ENCODE measurements around the gene NPC1. TPM values are rescaled to one million over a fixed set of nuclear protein-coding genes. Genes with fewer than 3 reads are reported as not detected.

Gene NPC1
- total RNA-seq, 1 donor from 2014 or later: 40.1 TPM

GRCh38 chr18:23612434-23613090 is 26.3 kb upstream of the NPC1 start:
- H3K9me3 Mint-ChIP-seq (ENCODE audit: unreplicated experiment): no peaks in the 10 kb centered on the region
- no peaks in the 10 kb centered on the region for H3K36me3 Mint-ChIP-seq (ENCODE audit: unreplicated experiment)
- H3K4me1 Mint-ChIP-seq (ENCODE audit: unreplicated experiment): no peaks in the 10 kb centered on the region
- peaks cover 22% of the 10 kb centered on the region for H3K27me3 Mint-ChIP-seq (ENCODE audit: unreplicated experiment)
- no peak for DNase-seq (ENCODE audit: extremely low spot score, unreplicated experiment)
- H3K4me3 Mint-ChIP-seq (ENCODE audit: unreplicated experiment): no peak overlapping the region
- no peak overlapping the region for H3K27ac Mint-ChIP-seq (ENCODE audit: unreplicated experiment)
- no peak for TF ChIP-seq CTCF (IDR thresholded peaks at IDR 0.05)

GRCh38 chr18:23609390-23610023 is 23.2 kb upstream of the NPC1 start:
- H3K27me3 Mint-ChIP-seq (ENCODE audit: unreplicated experiment): peaks cover 20% of the 10 kb centered on the region
- no peak for TF ChIP-seq CTCF (IDR thresholded peaks at IDR 0.05)
- H3K36me3 Mint-ChIP-seq (ENCODE audit: unreplicated experiment): no peaks in the 10 kb centered on the region
- DNase-seq (ENCODE audit: extremely low spot score, unreplicated experiment): no peak
- H3K9me3 Mint-ChIP-seq (ENCODE audit: unreplicated experiment): no peaks in the 10 kb centered on the region
- H3K27ac Mint-ChIP-seq (ENCODE audit: unreplicated experiment): no peak overlapping the region
- no peaks in the 10 kb centered on the region for H3K4me1 Mint-ChIP-seq (ENCODE audit: unreplicated experiment)
- no peak overlapping the region for H3K4me3 Mint-ChIP-seq (ENCODE audit: unreplicated experiment)

GRCh38 chr18:23608211-23608610 is 21.9 kb upstream of the NPC1 start:
- Mint-ChIP-seq H3K4me3 (ENCODE audit: unreplicated experiment) (no peak overlapping the region), H3K27ac (ENCODE audit: unreplicated experiment) (no peak overlapping the region), H3K36me3 (ENCODE audit: unreplicated experiment) (no peaks in the 10 kb centered on the region), H3K27me3 (ENCODE audit: unreplicated experiment) (peaks cover 28% of the 10 kb centered on the region), H3K9me3 (ENCODE audit: unreplicated experiment) (no peaks in the 10 kb centered on the region), H3K4me1 (ENCODE audit: unreplicated experiment) (no peaks in the 10 kb centered on the region)
- no peak for DNase-seq (ENCODE audit: extremely low spot score, unreplicated experiment)
- no peak for TF ChIP-seq CTCF (IDR thresholded peaks at IDR 0.05)

GRCh38 chr18:23605941-23606340 is 19.6 kb upstream of the NPC1 start:
- Mint-ChIP-seq H3K27me3 (ENCODE audit: unreplicated experiment) (peaks cover 27% of the 10 kb centered on the region), H3K4me1 (ENCODE audit: unreplicated experiment) (no peaks in the 10 kb centered on the region), H3K36me3 (ENCODE audit: unreplicated experiment) (no peaks in the 10 kb centered on the region), H3K4me3 (ENCODE audit: unreplicated experiment) (no peak overlapping the region), H3K9me3 (ENCODE audit: unreplicated experiment) (no peaks in the 10 kb centered on the region), H3K27ac (ENCODE audit: unreplicated experiment) (no peak overlapping the region)
- TF ChIP-seq CTCF (IDR thresholded peaks at IDR 0.05): no peak
- DNase-seq (ENCODE audit: extremely low spot score, unreplicated experiment): peak; percentile 4

- no peak for TF ChIP-seq CTCF (IDR thresholded peaks at IDR 0.05)
- H3K27ac Mint-ChIP-seq (ENCODE audit: unreplicated experiment): no peak overlapping the region
- no peak for DNase-seq (ENCODE audit: extremely low spot score, unreplicated experiment)
- H3K36me3 Mint-ChIP-seq (ENCODE audit: unreplicated experiment): no peaks in the 10 kb centered on the region
- H3K4me3 Mint-ChIP-seq (ENCODE audit: unreplicated experiment): no peak overlapping the region
- no peaks in the 10 kb centered on the region for H3K4me1 Mint-ChIP-seq (ENCODE audit: unreplicated experiment)
- peaks cover 32% of the 10 kb centered on the region for H3K27me3 Mint-ChIP-seq (ENCODE audit: unreplicated experiment)
- H3K9me3 Mint-ChIP-seq (ENCODE audit: unreplicated experiment): no peaks in the 10 kb centered on the region
These were observed 13.5 kb upstream of the NPC1 start for GRCh38 chr18:23599809-23600208.

Data from osteocyte (in vitro differentiated cells).